H1 (cell line): ENCODE data around the gene PHACTR1. TPM values are rescaled to one million over a fixed set of nuclear protein-coding genes. Genes with fewer than 3 reads are reported as not detected.

Experiments used
- CTCF ChIA-PET: fragments of 300-600 bp; sonication (Branson Sonifier 250); formaldehyde crosslinking; loops from one replicate; lab custom pipeline; 2021; ENCODE audit not compliant: partially characterized antibody; lab: Charles Lee
- POLR2A ChIA-PET: fragments of 300-600 bp; sonication (Branson Sonifier 250); formaldehyde crosslinking; loops from one replicate; lab custom pipeline; 2021; ENCODE audit warnings: inconsistent platforms; ENCODE audit not compliant: partially characterized antibody; lab: Charles Lee
- DNase-seq, 2 experiments: peaks; one replicate each; pipeline versions ENCODE4 v3.0.0 to v3.0.0-alpha.2; 2010 to 2022; ENCODE audit warnings: low spot score in 2 of 2, low read depth in 1 of 2, mixed read lengths in 1 of 2
- FAIRE-seq: peaks from 2 replicates; lab custom pipeline; 2011; peaks lifted over from hg19 to GRCh38; lab: Jason Lieb, UNC
- H2AFZ ChIP-seq: 2 replicates; pipeline ENCODE4 v1.8.1; 2012; ENCODE audit warnings: low read length, inconsistent platforms
- H2AK5ac ChIP-seq: 2 replicates; pipeline ENCODE4 v1.6.1; 2013; ENCODE audit warnings: low read depth, low read length
- H2BK120ac ChIP-seq: replicated peaks from 2 replicates; pipeline ENCODE3; 2013; ENCODE audit warnings: low read depth, low read length, inconsistent platforms
- H2BK12ac ChIP-seq: 2 replicates; pipeline ENCODE4 v1.6.1; 2013; ENCODE audit warnings: low read depth, low read length
- H2BK15ac ChIP-seq: 2 replicates; pipeline ENCODE4 v1.6.1; 2013; ENCODE audit warnings: low read length
- H2BK20ac ChIP-seq: 2 replicates; pipeline ENCODE4 v1.6.1; 2013; ENCODE audit warnings: low read length
- H2BK5ac ChIP-seq: 2 replicates; pipeline ENCODE4 v1.6.1; 2013; ENCODE audit warnings: low read depth, low read length
- H3K14ac ChIP-seq: 2 replicates; pipeline ENCODE4 v1.6.1; 2013; ENCODE audit warnings: inconsistent platforms; ENCODE audit not compliant: insufficient read length
- H3K18ac ChIP-seq: 2 replicates; pipeline ENCODE4 v1.6.1; 2013; ENCODE audit warnings: low read length; ENCODE audit errors: extremely low read depth
- H3K23ac ChIP-seq: 2 replicates; pipeline ENCODE4 v1.6.1; 2013; ENCODE audit warnings: inconsistent platforms; ENCODE audit not compliant: insufficient read length
- H3K23me2 ChIP-seq: 2 replicates; pipeline ENCODE4 v1.6.1; 2013; ENCODE audit warnings: low read depth, low read length
- H3K27ac ChIP-seq: 2 replicates; pipeline ENCODE4 v1.6.1; 2011; ENCODE audit warnings: low read depth, low read length, inconsistent platforms
- H3K27me3 ChIP-seq, 4 experiments: replicated peaks in 1 of 4; 1 replicate in 1 of 4; 2 replicates in 3 of 4; pipeline versions ENCODE4 v1.6.1 to v1.8.1; 2011 to 2013; ENCODE audit warnings: low read length in 3 of 4, mild to moderate bottlenecking in 3 of 4, inconsistent platforms in 2 of 4, mixed read lengths in 2 of 4, moderate library complexity in 1 of 4; ENCODE audit not compliant: control insufficient read depth in 3 of 4, insufficient read depth in 3 of 4; ENCODE audit errors: extremely low read depth in 1 of 4
- H3K36me3 ChIP-seq, 4 experiments: 2 replicates each; pipeline versions ENCODE4 v1.6.1 to v1.8.1; 2011 to 2013; ENCODE audit warnings: mild to moderate bottlenecking in 4 of 4, low read length in 3 of 4, moderate library complexity in 2 of 4, control low read depth in 1 of 4, inconsistent platforms in 1 of 4; ENCODE audit not compliant: insufficient read depth in 4 of 4, control insufficient read depth in 2 of 4
- H3K4ac ChIP-seq: replicated peaks from 2 replicates; pipeline ENCODE3; 2013; ENCODE audit warnings: low read length, low read depth, mixed read lengths, inconsistent platforms; ENCODE audit not compliant: insufficient read length
- H3K4me1 ChIP-seq, 4 experiments: replicated peaks in 1 of 4; 1 replicate in 1 of 4; 2 replicates in 3 of 4; pipeline versions ENCODE4 v1.6.1 to v1.8.1; 2011 to 2013; ENCODE audit warnings: low read length in 3 of 4, inconsistent platforms in 2 of 4, mixed read lengths in 1 of 4; ENCODE audit not compliant: insufficient read depth in 4 of 4, control insufficient read depth in 3 of 4
- H3K4me2 ChIP-seq, 2 experiments: 2 replicates each; pipeline versions ENCODE4 v1.6.1 to v1.8.1; 2011 to 2013; ENCODE audit warnings: low read depth in 2 of 2, low read length in 2 of 2, control low read depth in 1 of 2, inconsistent platforms in 1 of 2, mild to moderate bottlenecking in 1 of 2; ENCODE audit not compliant: insufficient read depth in 1 of 2
- H3K4me3 ChIP-seq, 4 experiments: fragments of 200-600, 300-600 bp in 1 of 4; sonication (generic), shearing (Covaris generic), sonication (Bioruptor Twin) in 1 of 4; 2 replicates each; pipeline versions ENCODE4 v1.5.1 to v1.8.1; 2011 to 2016; ENCODE audit warnings: low read length in 4 of 4, low read depth in 3 of 4, control low read depth in 2 of 4, inconsistent platforms in 2 of 4, mild to moderate bottlenecking in 2 of 4, mixed read lengths in 1 of 4, moderate library complexity in 1 of 4; ENCODE audit not compliant: insufficient read depth in 2 of 4; ENCODE audit errors: extremely low read depth in 1 of 4
- H3K56ac ChIP-seq: replicated peaks from 2 replicates; pipeline ENCODE3; 2013; ENCODE audit warnings: low read depth, mild to moderate bottlenecking, mixed read lengths, low read length, inconsistent platforms; ENCODE audit not compliant: insufficient read length
- H3K79me1 ChIP-seq: 2 replicates; pipeline ENCODE4 v1.6.1; 2013; ENCODE audit warnings: low read depth, low read length, control low read depth
- H3K79me2 ChIP-seq, 2 experiments: 2 replicates each; pipeline versions ENCODE4 v1.6.1 to v1.8.1; 2012 to 2013; ENCODE audit warnings: low read length in 2 of 2, mild to moderate bottlenecking in 2 of 2, inconsistent platforms in 1 of 2; ENCODE audit not compliant: insufficient read depth in 2 of 2, control insufficient read depth in 1 of 2
- H3K9ac ChIP-seq, 4 experiments: replicated peaks in 1 of 4; 1 replicate in 1 of 4; 2 replicates in 3 of 4; pipeline versions ENCODE4 v1.6.1 to v1.8.1; 2011 to 2013; ENCODE audit warnings: low read depth in 3 of 4, low read length in 3 of 4, control low read depth in 2 of 4, mild to moderate bottlenecking in 2 of 4, moderate library complexity in 2 of 4, inconsistent platforms in 1 of 4; ENCODE audit errors: extremely low read depth in 1 of 4
- H3K9me3 ChIP-seq, 2 experiments: 2 replicates each; pipeline versions ENCODE4 v1.6.1 to v1.8.1; 2012 to 2013; ENCODE audit warnings: mild to moderate bottlenecking in 2 of 2, moderate library complexity in 2 of 2, control low read depth in 1 of 2, inconsistent platforms in 1 of 2, low read depth in 1 of 2, low read length in 1 of 2, mixed read lengths in 1 of 2; ENCODE audit not compliant: insufficient read depth in 2 of 2
- H4K20me1 ChIP-seq, 2 experiments: replicated peaks in 1 of 2; 2 replicates each; pipeline versions ENCODE3 to v1.8.1; 2011 to 2013; ENCODE audit warnings: inconsistent platforms in 2 of 2, low read length in 2 of 2, mild to moderate bottlenecking in 1 of 2; ENCODE audit not compliant: insufficient read depth in 2 of 2, control insufficient read depth in 1 of 2
- H4K5ac ChIP-seq: 2 replicates; pipeline ENCODE4 v1.6.1; 2013; ENCODE audit warnings: low read length, low read depth, mixed read lengths, inconsistent platforms; ENCODE audit not compliant: insufficient read length
- H4K8ac ChIP-seq: 2 replicates; pipeline ENCODE4 v1.8.0; 2013; ENCODE audit warnings: mild to moderate bottlenecking, moderate library complexity, low read length, inconsistent platforms; ENCODE audit not compliant: insufficient read depth; ENCODE audit errors: extremely low read depth
- H4K91ac ChIP-seq: replicated peaks from 2 replicates; pipeline ENCODE3; 2013; ENCODE audit warnings: low read length, mixed read lengths, inconsistent platforms; ENCODE audit not compliant: insufficient read length
- HDAC2 ChIP-seq, 2 experiments: fragments of 300-600 bp in 1 of 2; sonication (generic) in 1 of 2; IDR thresholded peaks; 2 replicates each; pipeline ENCODE4 v1.6.1; 2011 to 2012; ENCODE audit warnings: low read depth in 2 of 2, low read length in 2 of 2, mild to moderate bottlenecking in 2 of 2, moderate library complexity in 2 of 2, borderline replicate concordance in 1 of 2, inconsistent platforms in 1 of 2
- JUN ChIP-seq: IDR thresholded peaks from 2 replicates; pipeline ENCODE4 v1.6.1; 2011; ENCODE audit warnings: low read depth, mild to moderate bottlenecking, improper control_type of control experiment, low read length
- MAFK ChIP-seq: IDR thresholded peaks from 2 replicates; pipeline ENCODE4 v1.6.1; 2012; ENCODE audit warnings: low read depth, mild to moderate bottlenecking, improper control_type of control experiment, low read length
- SIN3A ChIP-seq, 2 experiments: IDR thresholded peaks in 1 of 2; conservative IDR thresholded peaks in 1 of 2; 2 replicates each; pipeline ENCODE4 v1.6.1; 2011 to 2012; ENCODE audit warnings: low read length in 2 of 2, improper control_type of control experiment in 1 of 2, low read depth in 1 of 2, mild to moderate bottlenecking in 1 of 2
- USF2 ChIP-seq: IDR thresholded peaks from 2 replicates; pipeline ENCODE4 v1.6.1; 2011; ENCODE audit warnings: low read length, improper control_type of control experiment
- WGBS, 2 experiments: shearing (Covaris generic) in 1 of 2; methylation state at CpG; one replicate each; pipeline versions ENCODE4 v1.1.6 to v1.1.7; 2013 to 2015; ENCODE audit warnings: low lambda C conversion rate in 2 of 2, mixed read lengths in 2 of 2, inconsistent platforms in 1 of 2, low coverage in 1 of 2, missing lambda C conversion rate in 1 of 2; ENCODE audit not compliant: insufficient replicate concordance in 2 of 2, insufficient coverage in 1 of 2, insufficient read length in 1 of 2; ENCODE audit errors: extremely low coverage in 1 of 2, missing lambda C conversion rate in 1 of 2; 5-methylcytosine and 5-hydroxymethylcytosine counted together
- polyA plus RNA-seq, 7 experiments: library from polyadenylated mRNA; depleted of rRNA in 3 of 7; stranded (reverse) in 5 of 7; unstranded in 2 of 7; fragments of >200 nt in 5 of 7; fragments of 200-250 nt in 2 of 7; gene quantifications; 1 replicate in 5 of 7; 2 replicates in 1 of 7; 4 replicates in 1 of 7; pipeline versions ENCODE4 v1.2.1 to v1.2.3, GENCODE V29; 2011 to 2013; ENCODE audit warnings: missing spikeins in 2 of 7, mixed read lengths in 2 of 7
- total RNA-seq: library from RNA; stranded (reverse); fragmentation: NEBNext Ultra II Directional; extraction: Animal tissue kit (Norgen Biotek cat#: 25700); gene quantifications from 2 replicates; pipeline ENCODE4 v1.2.1, GENCODE V29; 2021
- TF ChIP-seq, protein P1 (sequence below), 3 experiments: IDR thresholded peaks; 1 replicate in 2 of 3; 2 replicates in 1 of 3; pipeline versions ENCODE4 v1.5.1 to v1.6.1; 2011; ENCODE audit warnings: low read length in 3 of 3, mild to moderate bottlenecking in 3 of 3, inconsistent platforms in 2 of 3, low read depth in 1 of 3, moderate library complexity in 1 of 3; ENCODE audit not compliant: insufficient read depth in 1 of 3; ENCODE audit errors: control extremely low read depth in 1 of 3

PHACTR1 gene
- total and polyA plus RNA-seq, 2 of the 8 experiments (the other 6 are each of a cell fraction or from before 2014, with no cell fraction given) = 3.9 to 17.1 TPM

- H3K18ac ChIP-seq = no peak overlapping the region
- H3K23me2 ChIP-seq = peaks cover 3% of the 10 kb centered on the region; the same call in 1 of the 2 replicates
- H2BK5ac ChIP-seq = no peak overlapping the region
- DNase-seq = no peak
- H3K4me1 ChIP-seq = peaks cover 2 to 9% (median 6%) of the 10 kb centered on the region in 4 experiments; a peak in 4 of 7 replicates
- no peak overlapping the region for H3K56ac ChIP-seq
- no peak overlapping the region for H4K8ac ChIP-seq
- no peak overlapping the region for H3K4me3 ChIP-seq
- H3K79me2 ChIP-seq = no peaks in the 10 kb centered on the region
- H3K27me3 ChIP-seq = no peaks in the 10 kb centered on the region
- no peak overlapping the region for H3K27ac ChIP-seq
- H4K91ac ChIP-seq = no peak overlapping the region
- no peak overlapping the region for H2AFZ ChIP-seq
- no peak overlapping the region for H2BK120ac ChIP-seq
- no peak overlapping the region for H2BK12ac ChIP-seq
- no peak overlapping the region for H4K5ac ChIP-seq
- no peak overlapping the region for H3K4me2 ChIP-seq
- ChIA-PET POLR2A (no interaction called here), CTCF (interaction anchor here (0.6 to 1.1 kb wide), 2 partner anchors 11 to 261 kb away, joined by 3 to 4 read pairs; no protein-coding TSS in a partner anchor)
- FAIRE-seq = no peak
- H4K20me1 ChIP-seq = no peaks in the 10 kb centered on the region
- no peak overlapping the region for H3K23ac ChIP-seq
- no peak for TF ChIP-seq SIN3A (conservative IDR thresholded peaks at IDR 0.05 in 1 of 2, IDR thresholded peaks at IDR 0.05 in 1 of 2; ENCODE audit: low read depth in 1 of 2, low read length in 2 of 2)
- TF ChIP-seq, protein P1, sequence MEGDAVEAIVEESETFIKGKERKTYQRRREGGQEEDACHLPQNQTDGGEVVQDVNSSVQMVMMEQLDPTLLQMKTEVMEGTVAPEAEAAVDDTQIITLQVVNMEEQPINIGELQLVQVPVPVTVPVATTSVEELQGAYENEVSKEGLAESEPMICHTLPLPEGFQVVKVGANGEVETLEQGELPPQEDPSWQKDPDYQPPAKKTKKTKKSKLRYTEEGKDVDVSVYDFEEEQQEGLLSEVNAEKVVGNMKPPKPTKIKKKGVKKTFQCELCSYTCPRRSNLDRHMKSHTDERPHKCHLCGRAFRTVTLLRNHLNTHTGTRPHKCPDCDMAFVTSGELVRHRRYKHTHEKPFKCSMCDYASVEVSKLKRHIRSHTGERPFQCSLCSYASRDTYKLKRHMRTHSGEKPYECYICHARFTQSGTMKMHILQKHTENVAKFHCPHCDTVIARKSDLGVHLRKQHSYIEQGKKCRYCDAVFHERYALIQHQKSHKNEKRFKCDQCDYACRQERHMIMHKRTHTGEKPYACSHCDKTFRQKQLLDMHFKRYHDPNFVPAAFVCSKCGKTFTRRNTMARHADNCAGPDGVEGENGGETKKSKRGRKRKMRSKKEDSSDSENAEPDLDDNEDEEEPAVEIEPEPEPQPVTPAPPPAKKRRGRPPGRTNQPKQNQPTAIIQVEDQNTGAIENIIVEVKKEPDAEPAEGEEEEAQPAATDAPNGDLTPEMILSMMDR (IDR thresholded peaks at IDR 0.05; ENCODE audit: control extremely low read depth in 1 of 3, insufficient read depth in 1 of 3, low read depth in 1 of 3, low read length in 3 of 3) = no peak
- TF ChIP-seq USF2 = no peak
- no peak for TF ChIP-seq HDAC2 (IDR thresholded peaks at IDR 0.05; ENCODE audit: borderline replicate concordance in 1 of 2, low read depth in 2 of 2, low read length in 2 of 2)
- TF ChIP-seq MAFK = no peak
- TF ChIP-seq JUN = no peak
- no peak overlapping the region for H2BK15ac ChIP-seq
- H3K9ac ChIP-seq = no peak overlapping the region
- no peaks in the 10 kb centered on the region; the same call in 1 of the 2 replicates for H3K79me1 ChIP-seq
- H2AK5ac ChIP-seq = no peak overlapping the region
- no peaks in the 10 kb centered on the region for H3K36me3 ChIP-seq
- no peaks in the 10 kb centered on the region for H3K9me3 ChIP-seq
- no peak overlapping the region for H3K14ac ChIP-seq
- H3K4ac ChIP-seq = no peak overlapping the region
- 87% methylated on average over 4 of the region's 6 CpGs; no CpG with 5 or more reads in 1 of the 2 experiments for WGBS, 2 experiments
- H2BK20ac ChIP-seq = no peak overlapping the region
Measured at GRCh38 chr6:13189710-13190109, 473.1 kb downstream of the PHACTR1 start.
